Measurements from ENCODE around the gene HOXA1. TPM values are rescaled to one million over a fixed set of nuclear protein-coding genes. Genes with fewer than 3 reads are reported as not detected.
A peak's percentile ranks its signal among the peaks of the same experiment; 100 is the strongest.

HOXA1 gene
- total and polyA plus RNA-seq, 2 of the 8 experiments (the other 6 are each of a cell fraction or from before 2014, with no cell fraction given): not detected

GRCh38 chr7:27101957-27102580 is 6.3 kb upstream of the HOXA1 start:
- Histone ChIP-seq H3K79me2 (ENCODE audit: control insufficient read depth in 1 of 2, insufficient read depth in 2 of 2, low read length in 2 of 2) (no peaks in the 10 kb centered on the region), H2BK120ac (replicated peaks; ENCODE audit: low read depth, low read length) (no peak overlapping the region), H3K27ac (ENCODE audit: low read depth, low read length) (no peak overlapping the region), H3K4me3 (ENCODE audit: extremely low read depth in 1 of 4, insufficient read depth in 2 of 4, low read depth in 3 of 4, low read length in 4 of 4) (no peak overlapping the region), H3K14ac (ENCODE audit: insufficient read length) (no peak overlapping the region), H2BK5ac (ENCODE audit: low read depth, low read length) (no peak overlapping the region), H4K91ac (replicated peaks; ENCODE audit: insufficient read length, low read length) (no peak overlapping the region), H2AK5ac (ENCODE audit: low read depth, low read length) (no peak overlapping the region), H3K4ac (replicated peaks; ENCODE audit: insufficient read length, low read depth, low read length) (no peak overlapping the region), H3K56ac (replicated peaks; ENCODE audit: insufficient read length, low read depth, low read length) (no peak overlapping the region), H3K23me2 (ENCODE audit: low read depth, low read length) (0 out of 2 replicates have a peak, but pooled peaks cover 1% of the 10 kb centered on the region), H3K9ac (replicated peaks in 1 of 4; ENCODE audit: extremely low read depth in 1 of 4, low read depth in 3 of 4, low read length in 3 of 4) (no peak overlapping the region), H3K4me2 (ENCODE audit: insufficient read depth in 1 of 2, low read depth in 2 of 2, low read length in 2 of 2) (peak overlapping the region in 1 of 2 experiments; percentile 69; a peak in 1 of 4 replicates), H4K20me1 (replicated peaks in 1 of 2; ENCODE audit: control insufficient read depth in 1 of 2, insufficient read depth in 2 of 2, low read length in 2 of 2) (peaks cover 20 to 38% of the 10 kb centered on the region in 2 experiments), H2BK20ac (ENCODE audit: low read length) (no peak overlapping the region), H4K8ac (ENCODE audit: extremely low read depth, insufficient read depth, low read length) (no peak overlapping the region), H3K9me3 (ENCODE audit: insufficient read depth in 2 of 2, low read depth in 1 of 2, low read length in 1 of 2) (no peaks in the 10 kb centered on the region), H3K36me3 (ENCODE audit: control insufficient read depth in 2 of 4, insufficient read depth in 4 of 4, low read length in 3 of 4) (peaks cover 0 to 11% (median 0%) of the 10 kb centered on the region in 4 experiments; a peak in 1 of 8 replicates), H3K18ac (ENCODE audit: extremely low read depth, low read length) (no peak overlapping the region), H2BK12ac (ENCODE audit: low read depth, low read length) (0 out of 2 replicates have a peak overlapping the region, but pooled peaks have one; percentile 17), H2BK15ac (ENCODE audit: low read length) (no peak overlapping the region), H3K79me1 (ENCODE audit: low read depth, low read length) (no peaks in the 10 kb centered on the region), H3K23ac (ENCODE audit: insufficient read length) (no peak overlapping the region), H4K5ac (ENCODE audit: insufficient read length, low read depth, low read length) (no peak overlapping the region), H3K4me1 (replicated peaks in 1 of 4; ENCODE audit: control insufficient read depth in 3 of 4, insufficient read depth in 4 of 4, low read length in 3 of 4) (peaks cover 0 to 19% (median 14%) of the 10 kb centered on the region in 4 experiments; a peak in 6 of 7 replicates), H2AFZ (ENCODE audit: low read length) (no peak overlapping the region), H3K27me3 (replicated peaks in 1 of 4; ENCODE audit: control insufficient read depth in 3 of 4, extremely low read depth in 1 of 4, insufficient read depth in 3 of 4, low read length in 3 of 4) (peaks cover 94 to 100% (median 98%) of the 10 kb centered on the region in 4 experiments)
- WGBS, 2 experiments (ENCODE audit: extremely low coverage in 1 of 2, insufficient coverage in 1 of 2, insufficient read length in 1 of 2, insufficient replicate concordance in 2 of 2, low coverage in 1 of 2, low lambda C conversion rate in 2 of 2, missing lambda C conversion rate in 1 of 2): 5% methylated on average over 27 of the region's 39 CpGs; no CpG with 5 or more reads in 1 of the 2 experiments
- DNase-seq (ENCODE audit: low read depth in 1 of 2, low spot score in 2 of 2) (no peak), FAIRE-seq (no peak)
- CTCF ChIA-PET (ENCODE audit: partially characterized antibody): interaction anchor here (1.1 to 12.1 kb wide), 3 partner anchors 10 to 43 kb away, joined by 3 to 123 read pairs (median 4); partner anchors contain the start of genes HOXA5 and HOXA6
- POLR2A ChIA-PET (ENCODE audit: partially characterized antibody): interaction anchor here (1.2 kb wide), 1 partner anchor 11 kb away, joined by 3 read pairs; no protein-coding TSS in a partner anchor
- TF ChIP-seq SUZ12 (IDR thresholded peaks at IDR 0.05; ENCODE audit: low read length): peak; percentile 34
- no peak for TF ChIP-seq CTCF (IDR thresholded peaks at IDR 0.05; ENCODE audit: control extremely low read depth in 1 of 3, insufficient read depth in 1 of 3, low read depth in 1 of 3, low read length in 3 of 3)
- TF ChIP-seq SRF (IDR thresholded peaks at IDR 0.05; ENCODE audit: low read depth, low read length): no peak
- TF ChIP-seq ATF2 (IDR thresholded peaks at IDR 0.05; ENCODE audit: low read length): no peak
- TF ChIP-seq EZH2 (IDR thresholded peaks at IDR 0.05; ENCODE audit: low read depth, low read length, severe bottlenecking): peak; percentile 47
- no peak for TF ChIP-seq HDAC2 (IDR thresholded peaks at IDR 0.05; ENCODE audit: borderline replicate concordance in 1 of 2, low read depth in 2 of 2, low read length in 2 of 2)
- TF ChIP-seq CBX8 (IDR thresholded peaks at IDR 0.05; ENCODE audit: borderline replicate concordance, low read depth, low read length): peak; percentile 62; the same call in 1 of the 2 replicates
